ENCODE measurements around the gene SPEG.

SPEG gene

GRCh38 chr2:219543596-219544358, 109.1 kb downstream of the SPEG start, which contains the start of the genes CHPF and TMEM198:
TSS of gene CHPF (minus strand) at chr2:219543809. CDS start at chr2:219543538, 271 bp downstream.
TSS of gene TMEM198 (plus strand) at chr2:219544028. CDS start at chr2:219544728, 700 bp downstream.
- FAIRE-seq: peak; percentile 80
- DNase-seq (ENCODE audit: low spot score): peak; percentile 92

DNA sequence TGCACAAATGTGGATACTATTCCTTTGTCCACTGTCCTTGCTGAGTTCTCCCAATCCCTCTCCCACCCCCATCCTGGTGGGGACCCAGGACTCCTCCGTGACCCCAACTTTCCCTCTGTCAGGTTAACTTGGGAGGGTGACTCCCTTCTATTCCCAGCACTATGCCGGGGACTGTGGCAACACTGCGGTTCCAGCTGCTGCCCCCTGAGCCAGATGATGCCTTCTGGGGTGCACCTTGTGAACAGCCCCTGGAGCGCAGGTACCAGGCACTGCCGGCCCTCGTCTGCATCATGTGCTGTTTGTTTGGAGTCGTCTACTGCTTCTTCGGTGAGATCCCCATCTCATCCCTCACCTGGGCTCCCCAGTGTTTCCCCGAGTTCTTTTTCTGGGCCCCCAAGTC, 109.9 kb downstream of the SPEG start:
- FAIRE-seq: no peak
- DNase-seq (ENCODE audit: low spot score): no peak

DNA sequence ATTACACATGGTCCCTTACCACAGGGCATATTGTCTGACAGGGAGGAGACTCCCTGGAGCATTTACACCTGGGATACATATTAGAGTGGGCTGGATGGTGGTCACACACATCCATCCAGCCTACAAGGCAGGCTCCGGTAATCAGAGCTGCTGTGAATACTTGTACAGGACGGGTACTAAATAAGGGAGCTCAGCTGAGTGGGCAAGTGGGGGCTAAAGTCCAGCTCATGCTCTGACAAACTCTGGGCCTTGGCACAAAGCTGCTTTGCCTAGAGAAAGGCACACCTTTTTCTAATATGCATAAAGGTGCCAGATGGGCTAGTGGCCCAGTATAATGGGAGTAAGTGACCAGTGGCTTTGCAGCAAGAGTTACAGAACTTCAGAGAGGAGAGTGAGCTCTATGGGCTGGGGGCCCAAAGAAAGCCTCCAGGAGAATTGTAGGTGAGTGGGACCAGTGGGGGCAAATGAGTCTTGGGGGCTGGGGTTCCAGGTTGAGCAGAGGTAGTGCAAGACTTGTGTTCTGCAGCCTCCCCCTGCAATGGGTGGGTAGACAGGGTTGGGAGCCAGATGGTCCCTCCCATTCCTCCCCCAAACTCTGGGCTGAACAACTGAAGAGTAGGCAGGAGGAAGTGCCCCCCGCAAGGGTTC, 110.8 kb downstream of the SPEG start:
- FAIRE-seq (no peak), DNase-seq (ENCODE audit: low spot score) (no peak)

DNA sequence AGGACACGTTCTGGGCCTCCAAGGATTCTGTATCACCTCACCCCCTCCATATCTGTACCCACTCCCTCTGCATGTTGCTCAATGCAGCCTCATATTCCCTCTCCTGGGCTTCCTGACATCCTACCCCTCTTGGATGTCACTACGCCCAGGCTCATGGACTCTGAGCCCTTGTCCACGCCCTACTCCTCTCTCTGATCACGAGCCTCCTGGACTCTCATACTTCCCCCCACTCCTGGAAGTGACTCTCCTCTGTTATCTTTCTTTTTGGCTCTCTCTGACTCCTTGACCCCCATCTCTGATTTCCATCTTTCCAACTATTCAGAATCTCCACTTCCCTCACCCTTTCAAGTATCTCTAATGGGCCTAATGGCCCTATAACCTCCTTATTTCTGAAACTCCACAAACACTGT, 111.3 kb downstream of the SPEG start:
- FAIRE-seq (no peak), DNase-seq (ENCODE audit: low spot score) (no peak)

GRCh38 chr2:219547621-219548020, 113.0 kb downstream of the SPEG start:
- no peak for DNase-seq (ENCODE audit: low spot score)
- FAIRE-seq: no peak
